Dendritic cell treated with granulocyte-macrophage colony-stimulating factor and Interleukin-4, amounts not matched to agents 40 ng/mL and 50 ng/mL, for 4 days (primary cell): ENCODE data around the gene SLC2A8.

Source experiments
- H3K27ac Mint-ChIP-seq: one replicate; pipeline ENCODE4 v1.8.0; 2022; ENCODE audit warnings: mild to moderate bottlenecking, mixed read lengths
- H3K27me3 Mint-ChIP-seq: one replicate; pipeline ENCODE4 v1.8.0; 2022; ENCODE audit warnings: mild to moderate bottlenecking, mixed read lengths
- H3K36me3 Mint-ChIP-seq: one replicate; pipeline ENCODE4 v1.8.0; 2022; ENCODE audit warnings: low read depth, mixed read lengths
- H3K4me1 Mint-ChIP-seq: one replicate; pipeline ENCODE4 v1.8.0; 2022; ENCODE audit warnings: low read depth, mixed read lengths
- H3K4me3 Mint-ChIP-seq: one replicate; pipeline ENCODE4 v1.8.0; 2022; ENCODE audit warnings: mild to moderate bottlenecking, moderate library complexity, mixed read lengths
- H3K9me3 Mint-ChIP-seq: one replicate; pipeline ENCODE4 v1.8.0; 2022; ENCODE audit warnings: mixed read lengths
- intact Hi-C: fragments of 100-400 bp; cut with micrococcal nuclease; formaldehyde crosslinking; loops from one replicate; pipeline ENCODE4 v1.15.0; 2022

Gene SLC2A8

DNA sequence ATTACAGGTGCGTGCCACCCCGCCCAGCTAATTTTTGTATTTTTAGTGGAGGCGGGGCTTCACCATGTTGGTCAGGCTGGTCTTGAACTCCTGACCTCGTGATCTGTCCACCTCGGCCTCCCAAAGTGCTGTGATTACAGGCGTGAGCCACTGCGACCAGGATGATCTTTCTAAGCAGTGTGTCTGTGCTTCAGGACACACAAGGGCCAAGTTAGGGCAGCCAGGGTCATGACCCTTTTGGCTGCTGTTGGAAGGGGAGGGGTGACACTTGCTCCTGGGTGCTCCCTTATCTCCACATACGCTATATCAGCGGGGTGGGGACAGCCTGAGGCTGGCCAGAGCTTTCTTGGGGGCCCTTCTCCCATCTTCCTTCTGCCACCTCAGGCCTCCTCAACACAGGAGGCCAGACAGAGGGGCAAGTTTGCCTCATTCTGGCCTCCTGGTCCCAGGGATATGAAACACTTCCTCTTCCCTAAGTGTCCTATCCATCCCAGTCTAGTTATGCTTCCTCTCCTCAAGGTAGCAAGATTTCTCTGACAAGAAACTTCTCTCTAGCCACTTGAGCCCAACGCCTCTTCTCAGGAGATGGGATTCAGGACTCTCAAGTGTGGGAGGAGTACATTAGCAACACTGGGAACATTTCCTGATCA lies 25.3 kb downstream of the SLC2A8 start:
- no peaks in the 10 kb centered on the region for H3K9me3 Mint-ChIP-seq
- peak overlapping the region; percentile 99 for H3K4me3 Mint-ChIP-seq
- no peaks in the 10 kb centered on the region for H3K27me3 Mint-ChIP-seq
- H3K4me1 Mint-ChIP-seq, result peaks cover 59% of the 10 kb centered on the region
- H3K27ac Mint-ChIP-seq, result no peak overlapping the region
- intact Hi-C loops, result loop anchor here (10.0 kb wide), 1 partner anchor 197 kb away; no protein-coding TSS in a partner anchor
- H3K36me3 Mint-ChIP-seq, result peaks cover 22% of the 10 kb centered on the region

DNA sequence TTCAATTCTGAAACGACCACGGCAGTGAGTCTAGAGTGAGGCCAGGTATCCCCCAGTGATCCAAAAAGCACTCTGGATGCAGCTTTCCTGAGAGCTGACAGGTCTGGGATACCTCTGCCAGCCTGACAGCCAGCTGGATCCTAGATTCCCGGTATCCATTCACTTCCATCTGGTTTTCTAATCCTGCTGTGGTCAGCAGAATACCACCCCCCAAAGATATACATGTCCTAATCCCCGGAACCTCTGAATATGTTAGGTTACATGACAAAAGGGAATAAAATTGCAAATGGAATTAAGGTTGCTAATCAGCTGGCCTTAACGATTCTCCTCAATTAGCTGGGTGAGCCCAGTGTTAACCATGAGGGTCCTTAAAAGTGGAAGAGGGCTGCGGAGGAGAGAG lies 25.8 kb downstream of the SLC2A8 start:
- H3K36me3 Mint-ChIP-seq, result peaks cover 27% of the 10 kb centered on the region
- H3K4me3 Mint-ChIP-seq, result peak overlapping the region; percentile 99
- H3K27me3 Mint-ChIP-seq, result no peaks in the 10 kb centered on the region
- H3K9me3 Mint-ChIP-seq, result no peaks in the 10 kb centered on the region
- H3K4me1 Mint-ChIP-seq, result peaks cover 57% of the 10 kb centered on the region
- intact Hi-C loops, result loop anchor here (1.0 to 10.0 kb wide), 2 partner anchors 29 to 198 kb away; partner anchors contain the start of genes LRSAM1 and RPL12
- peak overlapping the region; percentile 94 for H3K27ac Mint-ChIP-seq

DNA sequence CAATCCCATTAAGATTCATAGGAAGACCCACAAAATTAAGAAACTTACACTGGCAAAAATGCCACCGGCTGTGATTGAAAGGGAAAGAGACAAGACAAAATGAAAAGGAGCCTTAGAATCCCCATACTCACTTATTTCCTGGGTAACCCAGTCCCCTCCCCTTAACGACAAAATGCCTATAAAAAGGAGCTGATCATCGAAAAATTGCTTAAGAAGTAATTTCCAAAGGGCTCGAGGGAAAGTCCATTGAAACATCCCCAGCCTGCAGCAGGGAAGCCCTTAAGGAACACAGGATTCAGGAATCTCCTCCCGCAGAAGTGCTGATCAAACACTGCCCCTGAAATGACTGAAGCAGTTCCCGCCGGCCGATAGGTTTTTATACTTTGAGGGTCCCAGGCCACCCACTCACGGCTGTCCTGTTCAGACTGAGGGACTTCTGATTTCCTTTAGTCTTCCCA lies 26.5 kb downstream of the SLC2A8 start:
- Mint-ChIP-seq H3K27me3 (no peaks in the 10 kb centered on the region), H3K36me3 (peaks cover 34% of the 10 kb centered on the region), H3K9me3 (no peaks in the 10 kb centered on the region), H3K27ac (peak overlapping the region; percentile 94), H3K4me1 (peaks cover 57% of the 10 kb centered on the region), H3K4me3 (peak overlapping the region; percentile 99)
- intact Hi-C loops, result loop anchor here (1.0 to 10.0 kb wide), 2 partner anchors 28 to 199 kb away; partner anchors contain the start of genes LRSAM1 and RPL12

DNA sequence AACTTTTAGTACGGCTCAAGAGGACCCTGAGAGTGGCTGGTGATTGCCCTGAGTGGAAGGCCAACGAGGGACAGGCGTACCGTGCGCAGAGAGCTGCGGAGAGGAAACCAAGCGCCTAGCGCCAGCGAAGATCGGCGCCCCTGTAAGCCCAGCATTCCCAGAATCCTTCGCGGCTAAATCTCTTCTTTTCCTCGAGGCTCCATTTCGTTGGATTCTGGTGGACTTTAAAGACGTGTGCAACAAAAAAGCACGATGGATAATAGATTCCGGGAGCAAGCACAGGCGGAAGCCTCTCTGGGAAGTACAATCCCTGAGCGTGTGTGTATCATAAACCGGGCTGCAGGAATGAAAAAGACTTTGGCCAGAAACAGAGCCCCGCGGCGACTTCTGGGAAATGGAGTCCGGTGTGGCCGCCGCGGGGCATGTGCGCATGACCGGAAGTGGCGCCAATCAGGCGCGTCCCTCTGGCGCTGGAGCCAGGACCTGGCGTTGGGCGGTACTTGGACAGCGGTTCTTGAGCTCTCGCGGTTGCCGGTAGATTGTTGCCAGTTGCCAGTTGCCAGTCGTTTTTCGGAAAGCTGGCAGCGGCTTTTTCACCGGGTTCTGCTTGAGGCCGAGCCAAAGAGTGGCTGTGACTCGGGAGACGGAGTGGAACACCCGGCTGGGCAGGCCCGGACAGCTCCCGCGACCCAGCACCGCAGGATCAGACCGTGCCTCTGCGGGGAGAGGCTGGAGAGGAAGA lies 27.1 kb downstream of the SLC2A8 start, which contains the start of gene ZNF79:
ZNF79 (plus strand) TSS at position 449 of the 742 bp plus-strand sequence. CDS start 406 bp downstream, outside the sequence.
- H3K9me3 Mint-ChIP-seq, result no peaks in the 10 kb centered on the region
- H3K4me3 Mint-ChIP-seq, result peak within 1 kb of the TSS; percentile 99
- H3K4me1 Mint-ChIP-seq, result peaks cover 52% of the 10 kb centered on the region
- intact Hi-C loops, result loop anchor here (1.0 to 10.0 kb wide), 3 partner anchors 27 to 199 kb away; partner anchors contain the start of genes LRSAM1, RPL12 and SLC2A8
- H3K27ac Mint-ChIP-seq, result peak within 1 kb of the TSS; percentile 94
- H3K27me3 Mint-ChIP-seq, result no peaks in the 10 kb centered on the region
- peaks cover 40% of the 10 kb centered on the region for H3K36me3 Mint-ChIP-seq

GRCh38 chr9:127424676-127424999 lies 27.7 kb downstream of the SLC2A8 start:
- Mint-ChIP-seq H3K4me1 (peaks cover 47% of the 10 kb centered on the region), H3K36me3 (peaks cover 45% of the 10 kb centered on the region), H3K4me3 (peak overlapping the region; percentile 99), H3K9me3 (no peaks in the 10 kb centered on the region), H3K27ac (peak overlapping the region; percentile 94), H3K27me3 (no peaks in the 10 kb centered on the region)
- intact Hi-C loops, result loop anchor here (1.0 to 10.0 kb wide), 2 partner anchors 27 to 200 kb away; partner anchors contain the start of gene SLC2A8

GRCh38 chr9:127426756-127427155 lies 29.8 kb downstream of the SLC2A8 start:
- no peaks in the 10 kb centered on the region for H3K9me3 Mint-ChIP-seq
- H3K4me3 Mint-ChIP-seq, result no peak overlapping the region
- peaks cover 40% of the 10 kb centered on the region for H3K4me1 Mint-ChIP-seq
- intact Hi-C loops, result loop anchor here (10.0 kb wide), 1 partner anchor 202 kb away; no protein-coding TSS in a partner anchor
- no peaks in the 10 kb centered on the region for H3K27me3 Mint-ChIP-seq
- H3K36me3 Mint-ChIP-seq, result peaks cover 63% of the 10 kb centered on the region
- no peak overlapping the region for H3K27ac Mint-ChIP-seq

GRCh38 chr9:127428348-127428747 lies 31.4 kb downstream of the SLC2A8 start:
- no peak overlapping the region for H3K4me3 Mint-ChIP-seq
- no peak overlapping the region for H3K27ac Mint-ChIP-seq
- no peaks in the 10 kb centered on the region for H3K9me3 Mint-ChIP-seq
- no peaks in the 10 kb centered on the region for H3K27me3 Mint-ChIP-seq
- peaks cover 74% of the 10 kb centered on the region for H3K36me3 Mint-ChIP-seq
- intact Hi-C loops, result loop anchor here (10.0 kb wide), 1 partner anchor 204 kb away; no protein-coding TSS in a partner anchor
- H3K4me1 Mint-ChIP-seq, result peaks cover 25% of the 10 kb centered on the region

DNA sequence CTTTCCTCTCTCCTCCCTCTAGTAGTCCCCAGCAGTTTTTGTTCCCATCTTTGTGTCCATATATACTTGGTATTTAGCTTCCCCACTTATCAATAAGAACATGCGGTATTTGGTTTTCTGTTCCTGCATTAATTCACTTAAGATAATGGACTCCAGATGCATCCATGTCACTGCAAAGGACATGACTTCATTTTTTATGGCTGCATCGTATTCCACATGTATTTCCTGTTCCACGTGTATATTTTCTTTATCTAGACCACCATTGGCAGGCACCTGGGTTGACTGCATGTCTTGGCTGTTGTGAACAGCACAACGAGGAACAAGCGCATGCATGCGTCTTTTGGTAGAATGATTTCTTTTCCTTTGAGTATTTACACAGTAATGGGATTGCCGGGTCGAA lies 33.4 kb downstream of the SLC2A8 start:
- peaks cover 82% of the 10 kb centered on the region for H3K36me3 Mint-ChIP-seq
- H3K27me3 Mint-ChIP-seq, result no peaks in the 10 kb centered on the region
- intact Hi-C loops, result no loop called here
- H3K9me3 Mint-ChIP-seq, result no peaks in the 10 kb centered on the region
- no peak overlapping the region for H3K27ac Mint-ChIP-seq
- peaks cover 15% of the 10 kb centered on the region for H3K4me1 Mint-ChIP-seq
- H3K4me3 Mint-ChIP-seq, result no peak overlapping the region

GRCh38 chr9:127437497-127438264 lies 40.7 kb downstream of the SLC2A8 start:
- H3K27ac Mint-ChIP-seq, result no peak overlapping the region
- H3K36me3 Mint-ChIP-seq, result peaks cover 99% of the 10 kb centered on the region
- H3K9me3 Mint-ChIP-seq, result no peaks in the 10 kb centered on the region

DNA sequence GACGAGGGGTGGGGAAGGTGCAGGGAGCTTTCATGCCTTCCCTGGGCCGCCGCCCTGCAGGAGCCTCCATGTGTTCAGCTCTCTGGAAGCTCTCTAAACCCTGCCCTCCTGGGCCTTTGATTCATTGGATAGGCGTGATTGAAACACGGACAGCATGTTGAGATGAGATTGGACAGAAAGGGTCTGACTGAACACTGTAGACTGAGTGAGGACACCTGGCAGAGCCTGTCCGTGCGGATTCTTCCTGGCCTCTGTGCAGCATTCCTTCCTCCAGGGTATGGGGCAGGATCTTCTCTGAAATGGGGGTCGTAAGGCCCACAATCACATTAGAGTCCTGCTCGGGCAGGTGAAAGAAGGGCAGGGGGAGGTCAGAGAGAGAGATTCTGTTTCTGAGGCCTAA lies 41.4 kb downstream of the SLC2A8 start:
- H3K27me3 Mint-ChIP-seq, result no peaks in the 10 kb centered on the region
- H3K27ac Mint-ChIP-seq, result no peak overlapping the region
- peaks cover 99% of the 10 kb centered on the region for H3K36me3 Mint-ChIP-seq
- no peaks in the 10 kb centered on the region for H3K9me3 Mint-ChIP-seq
- H3K4me3 Mint-ChIP-seq, result no peak overlapping the region
- H3K4me1 Mint-ChIP-seq, result no peaks in the 10 kb centered on the region
- intact Hi-C loops, result no loop called here

More at GRCh38 chr9:127437497-127438264, 40.7 kb downstream of the SLC2A8 start:
- H3K4me3 Mint-ChIP-seq, result no peak overlapping the region
- H3K27me3 Mint-ChIP-seq, result no peaks in the 10 kb centered on the region
- no peaks in the 10 kb centered on the region for H3K4me1 Mint-ChIP-seq
- intact Hi-C loops, result no loop called here

- Mint-ChIP-seq H3K4me3 (no peak overlapping the region), H3K27me3 (no peaks in the 10 kb centered on the region), H3K9me3 (peaks cover 18% of the 10 kb centered on the region), H3K27ac (no peak overlapping the region), H3K4me1 (peaks cover 22% of the 10 kb centered on the region), H3K36me3 (peaks cover 100% of the 10 kb centered on the region)
- intact Hi-C loops, result no loop called here
Measured at GRCh38 chr9:127444283-127444920, 47.4 kb downstream of the SLC2A8 start.

DNA sequence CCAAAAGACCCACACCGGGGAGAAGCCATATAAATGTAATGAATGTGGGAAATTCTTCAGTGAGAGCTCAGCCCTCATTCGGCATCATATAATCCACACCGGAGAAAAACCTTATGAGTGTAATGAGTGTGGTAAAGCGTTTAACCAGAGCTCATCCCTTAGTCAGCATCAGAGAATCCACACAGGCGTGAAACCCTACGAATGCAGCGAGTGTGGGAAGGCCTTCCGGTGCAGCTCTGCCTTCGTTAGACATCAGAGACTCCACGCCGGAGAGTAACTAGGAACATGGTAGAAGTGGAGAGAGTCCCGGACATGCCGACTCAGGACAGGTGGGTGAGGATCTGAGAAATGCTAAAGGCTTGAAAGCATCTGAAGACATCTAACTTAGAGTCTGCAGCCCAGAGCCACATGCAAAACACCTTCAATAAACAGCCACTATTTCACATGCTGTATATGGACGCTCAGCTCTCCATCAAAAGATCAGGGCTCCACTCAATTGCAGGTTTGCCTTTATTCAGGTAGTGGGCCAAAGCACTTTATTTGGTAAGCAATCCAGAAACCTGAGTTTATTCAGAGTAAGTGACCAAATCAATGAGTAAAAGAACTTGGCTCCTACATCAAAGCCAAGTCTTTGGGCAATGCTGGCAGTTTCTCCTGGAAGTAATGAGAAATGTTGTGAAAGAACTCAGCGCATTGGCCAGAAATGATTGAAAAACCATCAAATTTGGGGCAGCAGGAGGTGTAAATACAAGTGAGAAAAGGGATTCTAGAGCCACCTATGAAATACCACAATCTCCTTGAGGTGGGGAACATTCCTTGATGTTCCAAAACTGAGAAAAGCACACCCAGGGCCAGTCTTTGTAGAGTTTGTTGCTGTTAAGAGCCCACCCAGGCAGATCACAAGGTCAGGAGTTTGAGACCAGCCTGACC lies 48.2 kb downstream of the SLC2A8 start:
- Mint-ChIP-seq H3K36me3 (peaks cover 100% of the 10 kb centered on the region), H3K9me3 (peaks cover 18% of the 10 kb centered on the region), H3K27ac (no peak overlapping the region), H3K4me3 (no peak overlapping the region), H3K27me3 (no peaks in the 10 kb centered on the region), H3K4me1 (peaks cover 30% of the 10 kb centered on the region)
- intact Hi-C loops, result no loop called here
